ENCODE measurements around the gene IL12RB2.
A peak's percentile ranks its signal among the peaks of the same experiment; 100 is the strongest.

Gene IL12RB2

DNA sequence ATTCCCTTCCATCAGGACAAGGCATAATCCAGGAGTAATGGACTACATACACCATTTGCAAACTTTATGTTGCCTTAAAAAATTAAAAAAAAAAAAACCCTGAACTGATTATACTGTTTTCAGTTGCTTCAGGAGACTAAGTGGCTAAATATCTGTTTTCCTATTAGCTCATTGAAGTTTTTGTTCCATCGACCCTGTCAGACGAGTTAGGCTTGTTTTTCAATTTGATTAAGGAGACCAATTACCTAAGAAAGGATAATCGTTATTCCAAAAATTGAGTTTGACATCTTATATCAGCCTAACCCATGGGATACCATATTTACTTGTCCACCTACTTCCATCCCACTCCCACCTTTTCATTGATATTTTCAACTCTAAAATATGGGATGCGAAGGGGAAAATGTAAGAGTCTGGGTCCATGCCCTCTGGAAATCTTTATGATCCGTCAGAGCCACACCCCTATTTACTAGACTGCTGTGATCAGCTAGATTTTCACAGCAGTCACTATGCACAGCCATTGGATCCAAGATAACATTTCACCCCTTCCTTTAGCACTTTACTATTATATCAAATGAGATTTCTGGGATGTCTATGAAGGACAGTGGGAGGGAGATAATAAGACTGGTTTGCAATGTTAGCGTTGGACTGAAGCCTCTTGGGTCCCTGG, 41.0 kb downstream of the IL12RB2 start:
- no peak overlapping the region for H3K27ac ChIP-seq
- TF ChIP-seq, protein P1, sequence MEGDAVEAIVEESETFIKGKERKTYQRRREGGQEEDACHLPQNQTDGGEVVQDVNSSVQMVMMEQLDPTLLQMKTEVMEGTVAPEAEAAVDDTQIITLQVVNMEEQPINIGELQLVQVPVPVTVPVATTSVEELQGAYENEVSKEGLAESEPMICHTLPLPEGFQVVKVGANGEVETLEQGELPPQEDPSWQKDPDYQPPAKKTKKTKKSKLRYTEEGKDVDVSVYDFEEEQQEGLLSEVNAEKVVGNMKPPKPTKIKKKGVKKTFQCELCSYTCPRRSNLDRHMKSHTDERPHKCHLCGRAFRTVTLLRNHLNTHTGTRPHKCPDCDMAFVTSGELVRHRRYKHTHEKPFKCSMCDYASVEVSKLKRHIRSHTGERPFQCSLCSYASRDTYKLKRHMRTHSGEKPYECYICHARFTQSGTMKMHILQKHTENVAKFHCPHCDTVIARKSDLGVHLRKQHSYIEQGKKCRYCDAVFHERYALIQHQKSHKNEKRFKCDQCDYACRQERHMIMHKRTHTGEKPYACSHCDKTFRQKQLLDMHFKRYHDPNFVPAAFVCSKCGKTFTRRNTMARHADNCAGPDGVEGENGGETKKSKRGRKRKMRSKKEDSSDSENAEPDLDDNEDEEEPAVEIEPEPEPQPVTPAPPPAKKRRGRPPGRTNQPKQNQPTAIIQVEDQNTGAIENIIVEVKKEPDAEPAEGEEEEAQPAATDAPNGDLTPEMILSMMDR (conservative IDR thresholded peaks at IDR 0.05) = no peak

DNA sequence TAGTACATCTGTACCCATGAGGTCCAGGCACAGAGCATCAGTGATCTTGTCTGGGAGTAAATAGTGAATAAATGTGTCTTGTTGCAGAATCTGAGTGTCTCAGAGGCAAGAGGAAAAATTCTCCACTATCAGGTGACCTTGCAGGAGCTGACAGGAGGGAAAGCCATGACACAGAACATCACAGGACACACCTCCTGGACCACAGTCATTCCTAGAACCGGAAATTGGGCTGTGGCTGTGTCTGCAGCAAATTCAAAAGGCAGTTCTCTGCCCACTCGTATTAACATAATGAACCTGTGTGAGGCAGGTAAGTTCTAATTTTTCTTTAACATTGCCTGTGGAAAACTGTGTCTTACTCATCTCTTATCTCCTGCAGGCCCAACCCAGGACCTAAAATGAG, 43.1 kb downstream of the IL12RB2 start:
- TF ChIP-seq, protein P1 (conservative IDR thresholded peaks at IDR 0.05) = no peak
- no peak overlapping the region for H3K27ac ChIP-seq

DNA sequence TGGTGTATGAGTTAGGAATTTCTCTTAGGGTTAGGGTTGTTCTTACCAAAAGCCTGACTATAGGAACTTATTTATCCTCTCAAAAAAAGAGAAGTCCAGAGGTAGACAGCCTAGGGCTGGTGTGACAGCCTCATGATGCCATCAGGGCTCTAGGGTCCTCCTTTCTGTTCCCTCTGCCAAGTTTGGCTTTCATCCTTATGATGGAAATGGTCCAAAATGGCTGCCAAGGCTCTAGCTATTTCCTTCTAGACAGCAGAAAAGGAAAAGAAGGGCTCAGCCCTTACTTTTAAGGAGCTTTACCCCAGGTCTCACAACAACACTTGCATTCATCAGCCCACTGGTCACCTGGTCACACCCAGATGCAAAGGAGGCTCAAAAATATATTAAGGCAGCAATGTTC, 44.5 kb downstream of the IL12RB2 start:
- TF ChIP-seq, protein P1 (conservative IDR thresholded peaks at IDR 0.05) = no peak
- no peak overlapping the region for H3K27ac ChIP-seq

DNA sequence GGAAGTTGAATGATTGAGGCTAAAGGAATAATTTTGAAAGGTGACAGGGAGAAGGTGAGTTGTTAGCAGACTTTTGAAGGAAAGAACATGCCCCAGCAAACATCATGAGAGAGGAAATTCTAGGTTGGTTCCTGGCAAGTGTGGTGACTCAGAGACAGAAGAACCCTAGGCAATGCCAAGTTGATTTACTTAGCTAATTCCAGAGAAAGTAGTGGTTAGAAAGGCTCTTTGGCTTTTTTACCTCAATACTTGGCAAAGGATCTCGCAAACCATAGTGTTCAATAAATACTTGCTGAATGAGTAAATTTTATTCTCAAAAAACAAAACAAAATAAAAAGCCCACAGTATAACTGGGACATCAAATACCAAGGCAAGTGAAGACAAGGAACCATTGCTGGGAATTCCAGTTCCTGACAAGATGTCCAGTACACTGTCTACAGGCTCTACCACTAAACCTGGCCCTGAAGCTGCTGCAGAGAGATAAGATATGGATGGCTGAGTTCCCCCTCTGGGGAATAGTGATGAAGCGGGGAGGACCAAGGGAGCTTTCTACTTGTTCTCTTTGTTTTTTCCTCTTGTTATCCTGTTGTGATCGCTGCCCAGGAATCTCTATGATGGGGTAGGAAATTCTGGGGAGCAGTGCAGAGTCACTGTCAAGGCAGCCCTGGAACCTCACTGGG, 48.2 kb downstream of the IL12RB2 start:
- TF ChIP-seq, protein P1 (conservative IDR thresholded peaks at IDR 0.05) = no peak

DNA sequence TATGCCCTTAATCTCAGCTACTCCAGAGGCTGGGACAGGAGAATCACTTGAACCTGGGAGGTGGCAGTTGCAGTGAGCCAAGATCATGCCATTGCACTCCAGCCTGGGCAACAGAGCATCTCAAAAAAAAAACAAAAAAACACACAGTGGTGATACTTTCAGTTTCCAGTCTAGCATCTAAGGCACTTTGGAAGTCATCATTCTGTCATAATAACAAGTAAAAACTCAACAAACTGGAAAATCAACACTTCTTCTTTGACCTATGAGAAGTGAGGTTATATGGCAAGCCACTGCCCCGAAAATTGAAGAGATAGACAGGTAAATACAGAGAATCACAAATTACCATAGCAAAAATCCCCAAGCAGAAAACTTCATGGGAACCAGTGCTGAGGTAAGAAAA, 51.9 kb downstream of the IL12RB2 start:
- H3K27ac ChIP-seq = no peak overlapping the region
- TF ChIP-seq, protein P1 (conservative IDR thresholded peaks at IDR 0.05) = no peak

More for the DNA sequence above, 48.2 kb downstream of the IL12RB2 start:
- H3K27ac ChIP-seq = no peak overlapping the region

DNA sequence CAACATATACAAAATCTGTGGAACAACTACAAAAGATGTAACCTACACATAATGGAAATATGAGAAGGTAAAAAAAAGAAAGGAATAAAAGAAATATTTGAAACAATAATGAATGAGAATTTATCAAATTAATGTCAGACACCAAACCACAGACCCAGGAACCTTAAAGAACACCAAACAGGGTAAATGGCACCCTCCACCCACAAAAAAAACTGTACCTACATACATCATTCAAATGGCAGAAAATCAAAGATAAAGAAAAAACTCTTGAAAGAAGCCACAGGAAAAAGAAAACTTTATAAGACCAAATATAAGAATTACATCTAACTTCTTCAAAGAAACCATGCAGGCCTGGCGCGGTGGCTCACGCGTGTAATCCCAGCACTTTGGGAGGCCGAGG, 54.0 kb downstream of the IL12RB2 start:
- no peak overlapping the region for H3K27ac ChIP-seq

DNA sequence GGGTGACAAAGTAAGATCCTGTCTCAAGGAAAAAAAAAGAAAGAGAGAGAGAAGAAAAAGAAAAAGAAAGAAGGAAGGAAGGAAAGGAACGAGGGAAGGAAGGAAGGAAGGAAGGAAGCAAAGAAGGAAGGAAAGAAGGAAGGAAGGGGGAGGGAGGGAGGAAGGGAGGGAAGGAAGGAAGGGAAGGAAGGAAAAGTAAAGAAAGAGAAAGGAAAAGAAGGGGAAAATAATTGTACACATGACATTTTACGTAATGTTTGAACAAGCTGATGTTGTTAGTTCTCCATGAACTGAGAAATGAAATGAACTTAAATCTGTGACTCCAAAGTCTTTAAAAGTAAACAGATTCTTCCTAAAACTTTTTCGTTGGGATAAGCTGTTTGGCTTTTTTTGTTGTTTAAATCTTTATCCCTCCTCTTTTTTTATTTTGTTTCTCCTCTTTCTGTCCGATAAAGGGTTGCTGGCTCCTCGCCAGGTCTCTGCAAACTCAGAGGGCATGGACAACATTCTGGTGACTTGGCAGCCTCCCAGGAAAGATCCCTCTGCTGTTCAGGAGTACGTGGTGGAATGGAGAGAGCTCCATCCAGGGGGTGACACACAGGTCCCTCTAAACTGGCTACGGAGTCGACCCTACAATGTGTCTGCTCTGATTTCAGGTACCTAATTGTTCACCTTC, 59.8 kb downstream of the IL12RB2 start:
- TF ChIP-seq, protein P1 (conservative IDR thresholded peaks at IDR 0.05) = peak; percentile 32; the same call in 1 of the 2 replicates

More for the DNA sequence above, 54.0 kb downstream of the IL12RB2 start:
- TF ChIP-seq, protein P1 (conservative IDR thresholded peaks at IDR 0.05) = no peak

More for the DNA sequence above, 59.8 kb downstream of the IL12RB2 start:
- no peak overlapping the region for H3K27ac ChIP-seq
